Amygdala (tissue), 56 donors: Measurements from ENCODE around the gene SDC4.
A peak's percentile ranks its signal among the peaks of the same experiment; 100 is the strongest.

ENCODE experiments used
- DNase-seq, 56 donors: peaks; one replicate each; lab custom pipeline; 2025; lab: John Stamatoyannopoulos, UW

The SDC4 gene

GRCh38 chr20:45325371-45325770 lies 22.9 kb downstream of the SDC4 start:
- DNase-seq = no peak

- DNase-seq = no peak
Measured at GRCh38 chr20:45323731-45324130, 24.5 kb downstream of the SDC4 start.

- peak in 44 of 56 donors; percentile 9 to 82 (median 38) for DNase-seq
Measured at GRCh38 chr20:45322952-45323383, 25.3 kb downstream of the SDC4 start.

GRCh38 chr20:45320948-45321595 lies 27.2 kb downstream of the SDC4 start:
- DNase-seq = no peak

- no peak for DNase-seq
Measured at GRCh38 chr20:45318948-45319347, 29.3 kb downstream of the SDC4 start.

GRCh38 chr20:45318386-45318939 lies 29.8 kb downstream of the SDC4 start:
- no peak for DNase-seq

GRCh38 chr20:45317826-45318225 lies 30.4 kb downstream of the SDC4 start:
- no peak for DNase-seq

GRCh38 chr20:45316150-45317080 lies 31.8 kb downstream of the SDC4 start:
- DNase-seq = no peak

- DNase-seq = no peak
Measured at GRCh38 chr20:45315672-45316071, 32.6 kb downstream of the SDC4 start.

GRCh38 chr20:45313943-45314342 lies 34.3 kb downstream of the SDC4 start:
- DNase-seq = no peak

GRCh38 chr20:45313065-45313695 lies 35.0 kb downstream of the SDC4 start:
- no peak for DNase-seq

GRCh38 chr20:45312241-45312640 lies 36.0 kb downstream of the SDC4 start:
- no peak for DNase-seq

GRCh38 chr20:45311589-45312211 lies 36.5 kb downstream of the SDC4 start:
- DNase-seq = peak in 20 of 56 donors; percentile 1 to 58 (median 12)

GRCh38 chr20:45309075-45309474 lies 39.1 kb downstream of the SDC4 start:
- DNase-seq = no peak

GRCh38 chr20:45308117-45308778 lies 40.0 kb downstream of the SDC4 start, which contains the start of gene MATN4:
Gene MATN4 (minus strand): TSS chr20:45308299. CDS start chr20:45305582, 2,717 bp downstream.
- DNase-seq = peak in 1 of 56 donors; percentile 34

- DNase-seq = no peak
Measured at GRCh38 chr20:45307076-45307640, 41.1 kb downstream of the SDC4 start.

GRCh38 chr20:45306431-45306982 lies 41.7 kb downstream of the SDC4 start, which contains the start of gene RBPJL:
Gene RBPJL (plus strand): TSS chr20:45306840. CDS start chr20:45306923, 83 bp downstream.
- DNase-seq = peak in 2 of 56 donors; percentile 1 to 10

- DNase-seq = no peak
Measured at GRCh38 chr20:45305262-45305661, 43.0 kb downstream of the SDC4 start.

GRCh38 chr20:45304464-45304999 lies 43.7 kb downstream of the SDC4 start:
- DNase-seq = no peak
